ENCODE results near the gene PRKG1. TPM values are rescaled to one million over a fixed set of nuclear protein-coding genes. Genes with fewer than 3 reads are reported as not detected.

The PRKG1 gene
- total RNA-seq, 1 experiment from 2014 or later: 0.09 TPM

DNA sequence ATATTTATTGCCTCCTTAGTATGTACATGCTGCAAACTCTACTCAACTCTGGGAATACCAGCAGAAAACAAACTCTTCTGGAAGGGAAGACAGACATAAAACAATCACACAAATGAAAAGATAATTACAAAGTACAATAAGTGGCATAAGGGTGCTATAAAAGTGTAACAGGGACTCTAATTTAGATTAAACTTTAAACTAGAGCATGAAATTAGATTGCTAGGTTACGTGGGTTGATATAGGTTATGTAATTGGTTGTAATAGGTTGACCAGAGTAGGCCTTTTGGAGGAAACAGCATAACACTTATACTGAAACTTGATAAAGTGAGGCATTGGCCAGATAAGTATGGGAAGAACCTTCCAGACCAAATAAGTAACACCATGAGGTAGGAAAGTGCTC lies 1213.6 kb downstream of the PRKG1 start:
- CTCF ChIA-PET: no interaction called here
- Histone ChIP-seq H3K27me3 (replicated peaks; ENCODE audit: control insufficient read depth, insufficient read depth, low read length) (no peaks in the 10 kb centered on the region), H3K4me3 (ENCODE audit: low read depth, low read length) (no peak overlapping the region), H3K36me3 (ENCODE audit: control insufficient read depth, insufficient read depth, low read length) (no peaks in the 10 kb centered on the region), H3K4me1 (no peaks in the 10 kb centered on the region), H3K9me3 (no peaks in the 10 kb centered on the region)
- no peaks in the 10 kb centered on the region for H3K9me3 Mint-ChIP-seq (ENCODE audit: unreplicated experiment)
- no peaks in the 10 kb centered on the region for H3K4me1 Mint-ChIP-seq (ENCODE audit: low read depth, unreplicated experiment)
- no peak for DNase-seq
- no peak overlapping the region for H3K27ac Mint-ChIP-seq (ENCODE audit: unreplicated experiment)
- POLR2A ChIA-PET: no interaction called here
- H3K27me3 Mint-ChIP-seq (ENCODE audit: insufficient read depth, unreplicated experiment): no peaks in the 10 kb centered on the region
- no peaks in the 10 kb centered on the region for H3K36me3 Mint-ChIP-seq (ENCODE audit: insufficient read depth, unreplicated experiment)
- BruUV-seq (replicated peaks): no TSS peak
- TF ChIP-seq, protein P1, sequence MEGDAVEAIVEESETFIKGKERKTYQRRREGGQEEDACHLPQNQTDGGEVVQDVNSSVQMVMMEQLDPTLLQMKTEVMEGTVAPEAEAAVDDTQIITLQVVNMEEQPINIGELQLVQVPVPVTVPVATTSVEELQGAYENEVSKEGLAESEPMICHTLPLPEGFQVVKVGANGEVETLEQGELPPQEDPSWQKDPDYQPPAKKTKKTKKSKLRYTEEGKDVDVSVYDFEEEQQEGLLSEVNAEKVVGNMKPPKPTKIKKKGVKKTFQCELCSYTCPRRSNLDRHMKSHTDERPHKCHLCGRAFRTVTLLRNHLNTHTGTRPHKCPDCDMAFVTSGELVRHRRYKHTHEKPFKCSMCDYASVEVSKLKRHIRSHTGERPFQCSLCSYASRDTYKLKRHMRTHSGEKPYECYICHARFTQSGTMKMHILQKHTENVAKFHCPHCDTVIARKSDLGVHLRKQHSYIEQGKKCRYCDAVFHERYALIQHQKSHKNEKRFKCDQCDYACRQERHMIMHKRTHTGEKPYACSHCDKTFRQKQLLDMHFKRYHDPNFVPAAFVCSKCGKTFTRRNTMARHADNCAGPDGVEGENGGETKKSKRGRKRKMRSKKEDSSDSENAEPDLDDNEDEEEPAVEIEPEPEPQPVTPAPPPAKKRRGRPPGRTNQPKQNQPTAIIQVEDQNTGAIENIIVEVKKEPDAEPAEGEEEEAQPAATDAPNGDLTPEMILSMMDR (IDR thresholded peaks at IDR 0.05; ENCODE audit: insufficient read depth in 1 of 2, low read depth in 1 of 2, low read length in 1 of 2, severe bottlenecking in 1 of 2, unreplicated experiment in 1 of 2): no peak
- intact Hi-C loops (cut with micrococcal nuclease; ENCODE audit: unreplicated experiment): no loop called here
- no peak overlapping the region for H3K4me3 Mint-ChIP-seq (ENCODE audit: unreplicated experiment)

DNA sequence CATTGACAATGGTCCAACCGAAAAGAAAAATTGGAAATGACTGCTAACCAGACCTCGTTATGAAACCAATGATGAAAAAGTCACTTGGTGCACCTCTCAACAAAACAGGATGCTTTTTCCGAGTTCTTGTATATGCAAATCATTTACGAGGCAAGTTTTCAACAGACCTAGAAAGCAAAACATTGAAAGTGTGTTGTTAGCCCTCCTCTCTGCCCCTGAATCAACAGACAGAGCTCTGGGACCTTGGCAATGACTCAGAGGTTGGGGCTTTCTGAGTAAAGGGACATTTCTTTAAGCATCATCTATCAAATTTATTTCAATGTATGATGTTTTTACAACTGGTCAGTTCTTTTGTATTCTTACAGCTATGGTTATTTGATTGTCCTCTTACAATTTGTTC lies 1223.5 kb downstream of the PRKG1 start:
- ChIA-PET POLR2A (no interaction called here), CTCF (no interaction called here)
- no peaks in the 10 kb centered on the region for H3K9me3 Mint-ChIP-seq (ENCODE audit: unreplicated experiment)
- Histone ChIP-seq H3K4me1 (no peaks in the 10 kb centered on the region), H3K9me3 (peaks cover 4% of the 10 kb centered on the region; the same call in 1 of the 2 replicates), H3K4me3 (ENCODE audit: low read depth, low read length) (no peak overlapping the region), H3K27me3 (replicated peaks; ENCODE audit: control insufficient read depth, insufficient read depth, low read length) (no peaks in the 10 kb centered on the region), H3K36me3 (ENCODE audit: control insufficient read depth, insufficient read depth, low read length) (no peaks in the 10 kb centered on the region)
- intact Hi-C loops (cut with micrococcal nuclease; ENCODE audit: unreplicated experiment): no loop called here
- no peaks in the 10 kb centered on the region for H3K36me3 Mint-ChIP-seq (ENCODE audit: insufficient read depth, unreplicated experiment)
- BruUV-seq (replicated peaks): no TSS peak
- H3K27ac Mint-ChIP-seq (ENCODE audit: unreplicated experiment): no peak overlapping the region
- H3K4me1 Mint-ChIP-seq (ENCODE audit: low read depth, unreplicated experiment): no peaks in the 10 kb centered on the region
- DNase-seq: no peak
- no peak overlapping the region for H3K4me3 Mint-ChIP-seq (ENCODE audit: unreplicated experiment)
- H3K27me3 Mint-ChIP-seq (ENCODE audit: insufficient read depth, unreplicated experiment): no peaks in the 10 kb centered on the region
- TF ChIP-seq, protein P1 (IDR thresholded peaks at IDR 0.05; ENCODE audit: insufficient read depth in 1 of 2, low read depth in 1 of 2, low read length in 1 of 2, severe bottlenecking in 1 of 2, unreplicated experiment in 1 of 2): no peak

DNA sequence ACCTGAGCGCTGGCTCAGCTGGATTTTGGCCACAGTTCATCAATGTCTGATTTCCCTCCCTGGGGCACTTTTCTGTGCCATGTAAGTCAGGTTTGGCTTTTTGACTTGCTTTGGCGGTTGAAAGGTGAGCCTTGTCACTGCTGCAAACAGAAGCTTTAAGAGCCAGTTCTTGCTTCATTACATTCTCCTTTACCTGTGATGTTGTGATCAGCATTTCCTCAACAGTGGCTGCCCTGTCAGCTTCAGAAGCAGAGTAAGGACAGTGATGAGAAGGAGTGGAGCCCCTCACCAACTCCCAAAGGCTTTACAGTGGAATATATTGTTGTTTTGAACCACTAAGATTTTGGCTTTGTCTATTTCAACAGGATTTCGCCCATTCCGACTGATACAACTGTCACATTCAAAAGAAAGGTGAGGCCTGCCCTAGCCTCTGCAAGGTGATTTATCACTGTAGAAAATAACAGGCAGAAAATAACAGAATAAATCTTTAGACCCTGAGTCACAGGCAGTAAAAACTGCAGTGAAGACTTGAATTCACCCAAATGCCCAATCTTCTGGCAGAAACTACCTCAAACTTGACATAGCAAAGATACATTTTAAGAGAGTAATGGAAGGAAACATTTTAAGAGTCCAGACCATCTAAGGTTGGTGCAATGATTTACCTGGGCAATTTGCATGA lies 1226.5 kb downstream of the PRKG1 start:
- CTCF ChIA-PET: no interaction called here
- Histone ChIP-seq H3K9me3 (peaks cover 8% of the 10 kb centered on the region; the same call in 1 of the 2 replicates), H3K4me1 (no peaks in the 10 kb centered on the region), H3K4me3 (ENCODE audit: low read depth, low read length) (no peak overlapping the region), H3K36me3 (ENCODE audit: control insufficient read depth, insufficient read depth, low read length) (no peaks in the 10 kb centered on the region), H3K27me3 (replicated peaks; ENCODE audit: control insufficient read depth, insufficient read depth, low read length) (no peaks in the 10 kb centered on the region)
- no peaks in the 10 kb centered on the region for H3K27me3 Mint-ChIP-seq (ENCODE audit: insufficient read depth, unreplicated experiment)
- H3K4me3 Mint-ChIP-seq (ENCODE audit: unreplicated experiment): no peak overlapping the region
- no peaks in the 10 kb centered on the region for H3K9me3 Mint-ChIP-seq (ENCODE audit: unreplicated experiment)
- DNase-seq: no peak
- TF ChIP-seq, protein P1 (IDR thresholded peaks at IDR 0.05; ENCODE audit: insufficient read depth in 1 of 2, low read depth in 1 of 2, low read length in 1 of 2, severe bottlenecking in 1 of 2, unreplicated experiment in 1 of 2): no peak
- no peaks in the 10 kb centered on the region for H3K36me3 Mint-ChIP-seq (ENCODE audit: insufficient read depth, unreplicated experiment)
- intact Hi-C loops (cut with micrococcal nuclease; ENCODE audit: unreplicated experiment): no loop called here
- POLR2A ChIA-PET: no interaction called here
- no peaks in the 10 kb centered on the region for H3K4me1 Mint-ChIP-seq (ENCODE audit: low read depth, unreplicated experiment)
- no TSS peak for BruUV-seq (replicated peaks)
- H3K27ac Mint-ChIP-seq (ENCODE audit: unreplicated experiment): no peak overlapping the region

All from Caco-2 (cell line).